Endodermal cell (in vitro differentiated cells): ENCODE results near the gene CFAP77. TPM values are rescaled to one million over a fixed set of nuclear protein-coding genes. Genes with fewer than 3 reads are reported as not detected.

Source experiments
- DNase-seq: peaks from one replicate; pipeline ENCODE4 v3.0.0-alpha.2; 2017
- H3K27ac ChIP-seq: 2 replicates; pipeline ENCODE4 v1.5.1; 2013; ENCODE audit warnings: mild to moderate bottlenecking, low read depth, low read length, moderate library complexity
- H3K27me3 ChIP-seq: 2 replicates; pipeline ENCODE4 v1.6.1; 2013; ENCODE audit warnings: mild to moderate bottlenecking, low read length, moderate library complexity; ENCODE audit not compliant: insufficient read depth, control insufficient read depth, poor library complexity, severe bottlenecking
- H3K36me3 ChIP-seq: 2 replicates; pipeline ENCODE4 v1.7.0; 2013; ENCODE audit warnings: mild to moderate bottlenecking, low read length, moderate library complexity; ENCODE audit not compliant: control insufficient read depth, insufficient read depth
- H3K4me1 ChIP-seq: one replicate; pipeline ENCODE4 v1.7.0; 2013; ENCODE audit warnings: low read length; ENCODE audit not compliant: control insufficient read depth, insufficient read depth
- H3K4me3 ChIP-seq: 2 replicates; pipeline ENCODE4 v1.5.1; 2013; ENCODE audit warnings: mild to moderate bottlenecking, low read length, moderate library complexity
- H3K9ac ChIP-seq: 2 replicates; pipeline ENCODE4 v1.6.1; 2013; ENCODE audit warnings: mild to moderate bottlenecking, low read length, moderate library complexity; ENCODE audit not compliant: poor library complexity, severe bottlenecking; ENCODE audit errors: extremely low read depth
- H3K9me3 ChIP-seq: 2 replicates; pipeline ENCODE4 v1.6.1; 2013; ENCODE audit warnings: mild to moderate bottlenecking, low read length, moderate library complexity; ENCODE audit not compliant: control insufficient read depth
- H3K27ac Mint-ChIP-seq: 2 replicates; pipeline ENCODE4 v1.8.0; 2020; ENCODE audit warnings: mixed read lengths
- H3K27me3 Mint-ChIP-seq: 2 replicates; pipeline ENCODE4 v1.8.0; 2021; ENCODE audit warnings: mild to moderate bottlenecking, mixed read lengths; ENCODE audit not compliant: insufficient read depth
- H3K36me3 Mint-ChIP-seq: 2 replicates; pipeline ENCODE4 v1.8.0; 2020; ENCODE audit warnings: low read depth, mixed read lengths
- H3K4me1 Mint-ChIP-seq: 2 replicates; pipeline ENCODE4 v1.8.0; 2020; ENCODE audit warnings: mixed read lengths
- H3K4me3 Mint-ChIP-seq: 2 replicates; pipeline ENCODE4 v1.8.0; 2020; ENCODE audit warnings: mild to moderate bottlenecking, moderate library complexity, mixed read lengths
- H3K9me3 Mint-ChIP-seq: 2 replicates; pipeline ENCODE4 v1.8.0; 2020; ENCODE audit warnings: mild to moderate bottlenecking, mixed read lengths
- WGBS, 2 experiments: methylation state at CpG; one replicate each; pipeline versions ENCODE4 v1.1.5 to v1.1.7; 2013; ENCODE audit warnings: missing lambda C conversion rate in 2 of 2, mixed read lengths in 1 of 2; ENCODE audit not compliant: insufficient coverage in 1 of 2, insufficient read length in 1 of 2; 5-methylcytosine and 5-hydroxymethylcytosine counted together
- total RNA-seq, 2 donors: library from RNA; stranded (reverse); fragmentation: NEBNext Ultra II Directional in 1 of 2; extraction: Animal tissue kit (Norgen Biotek cat#: 25700) in 1 of 2; gene quantifications; 2 replicates in 1 of 2; 3 replicates in 1 of 2; pipeline ENCODE4 v1.2.1, GENCODE V29; 2021
- TF ChIP-seq, protein P1 (sequence below): fragments of 200-600 bp; sonication (generic); conservative IDR thresholded peaks from 2 replicates; pipeline ENCODE4 v1.5.0; 2021; ENCODE audit warnings: antibody characterized with exemption, mild to moderate bottlenecking

Gene CFAP77
- total RNA-seq, 2 donors from 2014 or later = 1.7 to 2.2 TPM

DNA sequence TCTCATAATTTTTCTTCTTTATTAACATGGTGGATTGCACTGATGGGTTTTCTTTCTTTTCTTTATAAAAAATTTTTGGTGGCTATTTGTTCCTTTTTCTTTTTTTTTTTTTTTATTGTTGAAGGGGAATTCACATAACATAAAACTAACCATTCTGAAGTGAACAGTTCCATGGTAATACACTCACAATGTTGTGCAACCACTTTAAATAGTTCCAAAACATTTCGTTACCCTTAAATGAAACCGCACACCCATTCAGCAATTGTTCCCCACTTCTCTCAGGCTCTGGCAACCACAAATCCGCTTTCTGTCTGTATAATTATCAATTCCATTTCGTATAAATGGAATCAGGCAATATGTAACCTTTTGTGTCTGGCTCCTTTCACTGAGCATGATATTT lies 43.5 kb upstream of the CFAP77 start:
- Mint-ChIP-seq H3K4me1 (no peaks in the 10 kb centered on the region), H3K9me3 (no peaks in the 10 kb centered on the region), H3K36me3 (no peaks in the 10 kb centered on the region), H3K27me3 (no peaks in the 10 kb centered on the region), H3K27ac (no peak overlapping the region), H3K4me3 (no peak overlapping the region)
- TF ChIP-seq, protein P1, sequence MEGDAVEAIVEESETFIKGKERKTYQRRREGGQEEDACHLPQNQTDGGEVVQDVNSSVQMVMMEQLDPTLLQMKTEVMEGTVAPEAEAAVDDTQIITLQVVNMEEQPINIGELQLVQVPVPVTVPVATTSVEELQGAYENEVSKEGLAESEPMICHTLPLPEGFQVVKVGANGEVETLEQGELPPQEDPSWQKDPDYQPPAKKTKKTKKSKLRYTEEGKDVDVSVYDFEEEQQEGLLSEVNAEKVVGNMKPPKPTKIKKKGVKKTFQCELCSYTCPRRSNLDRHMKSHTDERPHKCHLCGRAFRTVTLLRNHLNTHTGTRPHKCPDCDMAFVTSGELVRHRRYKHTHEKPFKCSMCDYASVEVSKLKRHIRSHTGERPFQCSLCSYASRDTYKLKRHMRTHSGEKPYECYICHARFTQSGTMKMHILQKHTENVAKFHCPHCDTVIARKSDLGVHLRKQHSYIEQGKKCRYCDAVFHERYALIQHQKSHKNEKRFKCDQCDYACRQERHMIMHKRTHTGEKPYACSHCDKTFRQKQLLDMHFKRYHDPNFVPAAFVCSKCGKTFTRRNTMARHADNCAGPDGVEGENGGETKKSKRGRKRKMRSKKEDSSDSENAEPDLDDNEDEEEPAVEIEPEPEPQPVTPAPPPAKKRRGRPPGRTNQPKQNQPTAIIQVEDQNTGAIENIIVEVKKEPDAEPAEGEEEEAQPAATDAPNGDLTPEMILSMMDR = no peak
- Histone ChIP-seq H3K27me3 (no peaks in the 10 kb centered on the region), H3K9ac (no peak overlapping the region), H3K9me3 (no peaks in the 10 kb centered on the region), H3K36me3 (no peaks in the 10 kb centered on the region), H3K27ac (no peak overlapping the region), H3K4me3 (no peak overlapping the region), H3K4me1 (no peaks in the 10 kb centered on the region)
- WGBS, 2 experiments = 96 to 99% methylated on average over 4 of the region's 4 CpGs
- DNase-seq = peak; percentile 3

DNA sequence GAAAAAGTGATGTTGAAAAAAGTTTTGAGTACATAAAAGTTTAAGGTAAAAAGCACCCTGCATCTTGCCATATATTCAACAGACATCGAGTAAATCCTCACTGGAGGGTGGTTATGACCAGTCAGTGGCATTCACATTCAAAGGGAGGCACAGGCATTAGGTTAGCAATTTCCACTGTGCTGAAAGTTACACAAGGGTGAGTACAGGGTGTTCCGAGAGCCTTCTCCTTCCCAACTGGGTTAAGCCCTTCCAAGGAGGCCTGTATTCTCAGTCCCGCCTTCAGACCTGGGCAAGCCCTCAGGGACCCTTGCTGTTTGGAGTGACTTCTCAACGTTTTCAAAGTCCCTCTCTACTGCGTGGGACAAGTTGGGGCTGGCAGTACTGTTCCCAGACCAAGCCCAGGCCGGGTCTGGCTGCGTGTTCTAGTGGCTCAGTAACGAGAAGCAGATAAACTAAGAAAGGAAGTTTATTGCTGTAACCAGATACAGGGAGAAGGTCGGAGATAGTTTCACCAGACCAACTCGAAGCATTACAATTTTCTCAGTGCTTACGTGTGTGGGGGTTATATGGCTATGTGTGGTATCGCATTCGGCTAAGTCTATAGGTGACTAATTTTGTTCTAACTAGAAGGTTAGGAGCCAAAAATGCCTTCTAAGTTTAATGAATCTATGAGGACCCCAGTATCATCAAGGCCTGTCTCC lies 42.2 kb upstream of the CFAP77 start:
- Histone ChIP-seq H3K4me1 (no peaks in the 10 kb centered on the region), H3K4me3 (no peak overlapping the region), H3K36me3 (no peaks in the 10 kb centered on the region), H3K27me3 (no peaks in the 10 kb centered on the region), H3K27ac (no peak overlapping the region), H3K9ac (no peak overlapping the region), H3K9me3 (no peaks in the 10 kb centered on the region)
- 86% methylated on average over 13 of the region's 13 CpGs for WGBS, 2 experiments
- Mint-ChIP-seq H3K4me3 (no peak overlapping the region), H3K9me3 (no peaks in the 10 kb centered on the region), H3K27ac (peak overlapping the region; percentile 10), H3K27me3 (no peaks in the 10 kb centered on the region), H3K36me3 (no peaks in the 10 kb centered on the region), H3K4me1 (no peaks in the 10 kb centered on the region)
- TF ChIP-seq, protein P1 = no peak
- peak; percentile 28 for DNase-seq

DNA sequence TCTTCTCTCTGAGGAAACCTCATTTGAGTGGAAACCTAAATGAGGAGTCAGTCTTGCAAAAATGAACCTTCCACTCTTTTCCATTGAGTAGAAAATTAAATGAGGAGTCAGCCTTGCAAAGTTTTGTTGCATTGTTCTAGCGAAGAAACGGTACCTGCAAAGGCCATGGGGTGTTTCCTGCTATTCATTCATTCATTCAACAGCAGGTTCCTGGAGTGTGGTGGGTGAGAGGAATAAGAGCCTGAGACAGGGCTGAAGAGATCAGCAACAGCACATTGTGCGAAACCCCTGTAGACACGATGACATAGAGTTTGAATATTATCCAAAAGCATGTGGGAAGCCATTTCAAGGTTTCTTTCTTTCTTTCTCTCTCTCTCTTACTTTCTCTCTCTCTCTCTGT lies 40.6 kb upstream of the CFAP77 start:
- Histone ChIP-seq H3K9me3 (no peaks in the 10 kb centered on the region), H3K36me3 (no peaks in the 10 kb centered on the region), H3K9ac (no peak overlapping the region), H3K27ac (no peak overlapping the region), H3K4me3 (no peak overlapping the region), H3K4me1 (no peaks in the 10 kb centered on the region), H3K27me3 (no peaks in the 10 kb centered on the region)
- DNase-seq = peak; percentile 12
- Mint-ChIP-seq H3K4me3 (no peak overlapping the region), H3K27me3 (no peaks in the 10 kb centered on the region), H3K27ac (no peak overlapping the region), H3K9me3 (no peaks in the 10 kb centered on the region), H3K4me1 (no peaks in the 10 kb centered on the region), H3K36me3 (no peaks in the 10 kb centered on the region)
- TF ChIP-seq, protein P1 = no peak
- 93% methylated on average over 4 of the region's 4 CpGs; no CpG with 5 or more reads in 1 of the 2 experiments for WGBS, 2 experiments
